NCI-H446 treated with DMSO at 0.1 percent for 48 hours (cell line): ENCODE data around the gene SLC6A20.

Experiments used
- DNase-seq: peaks from one replicate; lab custom pipeline; 2025; lab: John Stamatoyannopoulos, UW

SLC6A20 gene

GRCh38 chr3:45778761-45779201, 17.6 kb downstream of the SLC6A20 start:
- DNase-seq, result no peak

- no peak for DNase-seq
Measured at GRCh38 chr3:45777746-45778386, 18.5 kb downstream of the SLC6A20 start.

- no peak for DNase-seq
Measured at GRCh38 chr3:45777111-45777745, 19.1 kb downstream of the SLC6A20 start.

DNA sequence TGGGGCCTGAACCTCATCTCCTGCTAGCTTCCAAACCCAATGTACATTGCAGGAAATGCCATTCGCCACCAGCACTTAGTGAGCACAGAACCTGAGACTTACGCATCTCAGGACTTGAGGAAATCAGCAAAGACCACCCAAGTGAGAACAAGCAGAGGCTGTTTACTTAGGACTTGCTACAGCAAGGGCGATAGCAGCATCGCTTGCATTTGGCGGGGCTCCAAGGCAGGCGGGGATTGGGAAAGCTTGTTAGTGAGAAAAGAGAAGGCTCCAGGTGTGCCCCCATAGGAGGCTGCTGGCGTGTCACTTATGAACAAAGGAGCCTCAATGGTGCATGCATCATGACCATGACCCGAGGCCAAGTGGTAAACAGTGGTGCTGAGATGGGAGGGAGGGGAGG, 19.7 kb downstream of the SLC6A20 start:
- no peak for DNase-seq

GRCh38 chr3:45776301-45776595, 20.1 kb downstream of the SLC6A20 start:
- DNase-seq, result no peak

GRCh38 chr3:45775571-45776300, 20.6 kb downstream of the SLC6A20 start:
- no peak for DNase-seq

DNA sequence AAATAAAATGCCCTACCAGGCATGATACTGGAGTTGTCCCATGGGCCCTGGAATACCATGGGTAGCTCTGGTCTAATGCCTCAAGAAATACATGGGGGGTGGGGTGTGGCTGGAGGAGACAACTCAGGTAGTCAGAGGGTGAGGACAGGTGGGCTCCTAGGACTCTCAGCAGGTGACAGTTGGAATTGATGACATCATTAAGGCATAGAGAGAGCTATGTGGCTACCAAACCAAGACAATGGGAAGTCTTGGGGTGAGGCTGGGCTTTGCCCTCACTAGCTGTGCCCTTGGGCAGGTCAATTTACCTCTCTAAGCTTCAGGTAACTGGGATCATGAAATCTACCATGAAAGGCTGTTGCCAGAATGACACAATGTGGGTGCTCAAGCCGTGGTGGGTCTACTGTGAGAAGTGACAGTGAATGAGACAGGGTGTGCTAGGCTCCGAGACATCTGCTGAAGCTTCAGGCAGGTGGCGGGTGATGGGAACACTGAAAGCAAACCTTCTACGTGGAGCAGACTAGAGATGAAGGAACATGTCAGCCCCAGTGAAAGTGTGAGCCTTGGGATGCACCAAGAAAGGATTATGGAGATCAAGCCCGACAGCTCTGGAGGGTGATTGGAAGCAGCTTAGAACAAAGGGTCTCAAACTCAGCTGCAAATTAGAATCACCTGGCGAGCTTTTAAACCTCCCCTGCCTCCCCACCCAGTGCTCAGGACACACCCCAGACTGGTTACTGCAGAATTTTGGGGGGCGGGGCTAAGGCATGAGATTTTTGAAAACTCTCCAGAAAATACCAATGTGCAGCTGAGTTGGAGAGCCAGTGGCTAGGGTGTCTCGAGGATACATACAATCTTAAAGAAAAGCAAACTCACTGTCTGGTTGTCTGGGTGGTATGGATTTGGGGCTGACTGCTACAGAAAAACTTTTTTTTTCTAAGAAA, 21.5 kb downstream of the SLC6A20 start:
- DNase-seq, result no peak

DNA sequence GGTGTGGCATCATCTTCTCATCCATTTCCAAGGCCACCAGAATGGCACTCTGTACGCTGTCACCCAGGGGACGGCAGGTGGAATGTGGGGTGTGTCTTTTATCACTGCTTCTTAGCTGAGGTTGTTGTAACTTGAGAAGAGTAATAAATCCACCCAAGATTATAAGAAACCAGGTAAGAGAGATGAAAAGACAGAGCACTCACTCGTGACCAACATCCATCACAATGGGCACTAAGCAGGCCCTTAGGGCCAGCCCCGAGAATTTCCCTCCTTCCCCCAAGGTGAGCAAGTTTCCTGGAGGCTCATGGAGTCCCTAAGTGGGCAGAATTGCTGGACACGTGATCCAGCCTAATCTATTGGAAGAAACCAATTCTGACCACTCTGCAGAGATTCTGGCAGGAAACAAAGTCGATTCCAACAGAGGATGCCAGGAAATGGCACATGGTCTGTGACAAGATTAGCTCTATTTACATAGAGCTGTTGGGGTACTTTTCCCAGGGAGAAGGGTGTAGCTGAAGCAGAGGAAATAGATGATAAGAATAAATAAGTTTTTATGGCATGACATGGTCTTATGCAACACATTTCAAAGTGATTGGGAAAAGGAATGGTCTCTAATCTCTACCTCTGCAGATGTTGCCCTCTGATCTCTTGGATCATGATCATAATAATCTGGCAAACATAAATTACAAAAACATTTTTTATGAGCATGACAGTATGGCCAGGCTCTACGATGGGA, 22.5 kb downstream of the SLC6A20 start:
- DNase-seq, result no peak

DNA sequence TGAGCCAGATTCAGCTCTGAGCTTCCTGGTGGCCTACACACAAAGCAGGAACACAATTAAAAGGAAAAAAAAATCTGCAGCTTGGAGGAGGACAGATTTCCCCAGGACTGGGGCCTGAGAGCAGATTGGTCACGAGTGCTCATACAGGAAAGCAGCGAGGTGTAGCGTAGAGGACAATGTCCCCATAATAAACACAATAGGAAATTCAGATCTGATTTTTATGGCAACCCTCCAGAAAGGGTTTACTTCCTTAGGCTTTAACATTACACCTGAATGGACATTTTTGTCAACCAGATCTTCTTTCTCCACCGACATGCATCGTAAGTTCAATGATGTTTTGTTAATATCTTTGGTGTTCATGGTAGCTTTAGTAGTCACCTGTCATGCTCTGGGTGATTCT, 23.3 kb downstream of the SLC6A20 start:
- DNase-seq, result no peak

- DNase-seq, result no peak
Measured at GRCh38 chr3:45772341-45773035, 23.8 kb downstream of the SLC6A20 start.

DNA sequence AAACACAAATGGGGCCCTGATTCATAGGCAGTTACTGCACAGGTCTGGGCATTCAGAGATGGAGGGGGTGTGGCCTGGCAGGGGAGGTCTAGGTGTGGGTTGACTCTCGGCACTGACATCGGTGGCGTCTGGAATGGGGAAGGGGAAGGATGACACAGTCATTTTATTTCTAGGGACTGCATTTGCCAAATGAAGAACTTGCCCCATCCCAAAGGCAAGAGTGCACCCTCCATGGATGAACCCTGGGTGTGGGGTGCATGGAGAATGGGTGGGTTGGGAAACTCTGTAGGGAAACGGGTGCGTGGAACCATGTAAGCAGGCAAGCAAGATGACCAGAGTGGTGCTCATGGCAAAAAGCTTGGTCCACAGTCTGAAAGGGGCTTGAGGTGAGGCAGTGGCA, 24.5 kb downstream of the SLC6A20 start:
- DNase-seq, result no peak

GRCh38 chr3:45771166-45771775, 25.1 kb downstream of the SLC6A20 start:
- DNase-seq, result no peak

- no peak for DNase-seq
Measured at GRCh38 chr3:45765958-45766357, 30.4 kb downstream of the SLC6A20 start.

DNA sequence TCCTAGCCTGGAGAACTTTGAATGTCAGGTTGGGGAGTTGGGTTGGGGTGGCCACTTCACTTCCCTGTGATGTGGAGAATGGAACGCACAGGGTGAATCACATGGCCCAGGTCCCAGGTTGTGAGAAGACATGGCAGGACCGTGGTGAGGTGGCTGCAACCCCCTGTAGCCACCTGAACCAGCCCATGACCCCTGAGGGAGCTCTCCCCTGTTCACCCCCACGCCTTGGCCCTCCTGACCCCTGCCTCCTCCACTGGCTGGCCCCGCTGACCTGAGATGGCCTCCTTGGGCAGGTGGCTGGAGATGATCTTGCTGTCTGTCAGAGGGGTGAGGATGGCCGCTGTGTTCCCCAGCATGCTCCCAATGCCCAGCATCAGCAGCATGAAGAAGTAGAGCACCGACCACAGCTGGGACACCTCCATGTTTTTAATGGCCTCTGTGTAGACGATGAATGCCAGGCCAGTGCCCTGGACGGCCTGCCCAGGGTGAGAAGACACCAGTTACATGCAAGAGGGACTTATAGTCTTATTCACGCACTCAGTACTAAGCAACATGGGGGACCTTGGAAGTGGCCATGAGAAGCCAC, 31.0 kb downstream of the SLC6A20 start:
- DNase-seq, result no peak

GRCh38 chr3:45763303-45763675, 33.0 kb downstream of the SLC6A20 start:
- no peak for DNase-seq

GRCh38 chr3:45762647-45763302, 33.6 kb downstream of the SLC6A20 start:
- no peak for DNase-seq

DNA sequence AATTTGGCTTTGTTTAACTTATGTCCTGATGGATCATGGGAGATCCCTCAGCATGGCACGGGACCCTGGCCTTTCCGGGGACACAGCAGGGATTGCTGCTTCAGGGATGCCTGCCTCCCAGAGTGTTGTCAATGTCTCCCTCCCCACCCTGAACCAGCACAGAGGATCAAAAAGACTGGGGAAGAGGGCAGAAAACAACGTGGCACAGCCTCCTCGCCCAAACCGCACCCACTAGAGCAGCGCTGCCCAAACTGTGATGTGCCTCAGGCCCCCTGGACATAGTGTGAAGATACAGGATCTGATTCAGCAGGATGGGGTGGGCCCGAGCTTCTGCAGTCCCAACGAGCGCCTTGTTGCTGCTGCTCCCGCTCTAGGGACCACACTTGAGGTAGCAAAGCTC, 34.5 kb downstream of the SLC6A20 start:
- no peak for DNase-seq

DNA sequence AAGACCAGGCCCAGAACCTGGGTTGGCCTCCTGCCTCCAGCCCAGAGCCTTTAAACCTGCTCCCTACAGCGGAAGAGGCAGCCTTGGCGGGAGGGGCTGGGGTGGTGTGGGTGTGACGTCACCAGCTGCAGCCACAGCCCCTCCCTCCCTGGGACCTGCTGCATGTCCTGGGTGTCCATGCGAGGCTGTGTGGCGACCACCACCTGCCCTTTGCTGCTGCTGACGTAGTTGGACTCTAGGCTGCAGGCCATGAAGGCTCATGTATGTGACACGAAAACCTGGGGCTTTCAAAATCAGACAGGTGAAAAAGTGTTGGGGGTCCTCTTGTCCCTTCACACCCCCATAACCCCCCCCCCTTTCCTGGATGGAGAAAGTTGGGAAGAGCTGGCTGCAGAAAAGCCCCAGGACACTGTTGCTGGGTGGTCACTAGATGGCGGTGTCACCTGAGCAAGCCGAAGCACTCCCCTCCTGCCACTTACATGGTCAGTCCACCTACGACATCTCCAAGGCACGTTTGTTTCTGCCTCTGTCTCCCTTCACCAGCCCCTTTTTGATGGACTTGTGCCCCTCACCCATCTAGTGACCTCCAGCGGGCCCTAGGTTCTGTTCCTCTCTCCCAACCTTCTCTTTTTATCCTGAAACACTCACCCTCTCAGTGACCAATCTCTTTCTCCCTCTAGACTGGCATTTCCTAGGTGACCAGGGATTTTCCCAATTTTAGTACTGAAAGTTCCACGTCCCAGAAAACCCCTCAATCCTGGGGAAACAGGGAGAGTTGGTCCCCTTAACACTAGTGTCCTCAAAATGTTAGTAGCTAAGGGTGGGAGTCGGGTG, 35.2 kb downstream of the SLC6A20 start:
- DNase-seq, result peak; percentile 1

- no peak for DNase-seq
Measured at GRCh38 chr3:45759851-45760250, 36.5 kb downstream of the SLC6A20 start.
